Measurements from ENCODE around the gene NFAM1.

Gene NFAM1, protein sequence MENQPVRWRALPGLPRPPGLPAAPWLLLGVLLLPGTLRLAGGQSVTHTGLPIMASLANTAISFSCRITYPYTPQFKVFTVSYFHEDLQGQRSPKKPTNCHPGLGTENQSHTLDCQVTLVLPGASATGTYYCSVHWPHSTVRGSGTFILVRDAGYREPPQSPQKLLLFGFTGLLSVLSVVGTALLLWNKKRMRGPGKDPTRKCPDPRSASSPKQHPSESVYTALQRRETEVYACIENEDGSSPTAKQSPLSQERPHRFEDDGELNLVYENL

DNA sequence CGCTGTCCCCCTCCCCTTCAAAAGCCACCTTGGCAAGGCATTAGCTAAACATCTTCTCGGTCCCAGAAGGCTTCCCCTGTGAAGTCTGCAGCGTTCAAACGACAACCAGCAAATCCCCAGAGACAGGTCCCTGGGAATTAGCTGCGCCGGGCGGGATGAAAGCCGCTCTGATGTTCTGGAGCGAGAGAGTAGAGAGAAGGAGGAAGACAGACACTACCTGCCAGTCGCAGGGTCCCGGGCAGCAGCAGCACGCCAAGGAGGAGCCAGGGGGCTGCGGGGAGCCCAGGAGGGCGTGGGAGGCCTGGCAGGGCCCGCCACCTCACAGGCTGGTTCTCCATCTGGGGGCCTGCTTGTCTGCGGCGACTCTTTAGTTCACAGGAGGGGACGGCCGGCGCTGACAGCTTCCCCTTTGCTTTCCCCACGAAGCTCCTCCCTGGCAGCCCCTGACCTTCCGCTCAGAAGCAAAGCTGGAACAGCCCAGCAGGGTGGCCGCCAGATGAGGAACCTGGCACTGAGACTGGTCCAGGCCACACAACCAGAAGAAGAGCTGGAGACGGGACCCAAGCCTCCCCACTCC lies at the start of gene NFAM1:
TSS of gene NFAM1 (minus strand) at position 384 of the 577 bp plus-strand sequence. CDS start at position 338, 46 bp downstream.
- TF ChIP-seq, protein P1, sequence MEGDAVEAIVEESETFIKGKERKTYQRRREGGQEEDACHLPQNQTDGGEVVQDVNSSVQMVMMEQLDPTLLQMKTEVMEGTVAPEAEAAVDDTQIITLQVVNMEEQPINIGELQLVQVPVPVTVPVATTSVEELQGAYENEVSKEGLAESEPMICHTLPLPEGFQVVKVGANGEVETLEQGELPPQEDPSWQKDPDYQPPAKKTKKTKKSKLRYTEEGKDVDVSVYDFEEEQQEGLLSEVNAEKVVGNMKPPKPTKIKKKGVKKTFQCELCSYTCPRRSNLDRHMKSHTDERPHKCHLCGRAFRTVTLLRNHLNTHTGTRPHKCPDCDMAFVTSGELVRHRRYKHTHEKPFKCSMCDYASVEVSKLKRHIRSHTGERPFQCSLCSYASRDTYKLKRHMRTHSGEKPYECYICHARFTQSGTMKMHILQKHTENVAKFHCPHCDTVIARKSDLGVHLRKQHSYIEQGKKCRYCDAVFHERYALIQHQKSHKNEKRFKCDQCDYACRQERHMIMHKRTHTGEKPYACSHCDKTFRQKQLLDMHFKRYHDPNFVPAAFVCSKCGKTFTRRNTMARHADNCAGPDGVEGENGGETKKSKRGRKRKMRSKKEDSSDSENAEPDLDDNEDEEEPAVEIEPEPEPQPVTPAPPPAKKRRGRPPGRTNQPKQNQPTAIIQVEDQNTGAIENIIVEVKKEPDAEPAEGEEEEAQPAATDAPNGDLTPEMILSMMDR (IDR thresholded peaks at IDR 0.05; ENCODE audit: insufficient read depth, low read depth, low read length, missing control alignments): no peak
- H3K4me3 ChIP-seq (ENCODE audit: low read depth, low read length): no peak within 1 kb of the TSS
- no peak for DNase-seq (ENCODE audit: low read depth)

DNA sequence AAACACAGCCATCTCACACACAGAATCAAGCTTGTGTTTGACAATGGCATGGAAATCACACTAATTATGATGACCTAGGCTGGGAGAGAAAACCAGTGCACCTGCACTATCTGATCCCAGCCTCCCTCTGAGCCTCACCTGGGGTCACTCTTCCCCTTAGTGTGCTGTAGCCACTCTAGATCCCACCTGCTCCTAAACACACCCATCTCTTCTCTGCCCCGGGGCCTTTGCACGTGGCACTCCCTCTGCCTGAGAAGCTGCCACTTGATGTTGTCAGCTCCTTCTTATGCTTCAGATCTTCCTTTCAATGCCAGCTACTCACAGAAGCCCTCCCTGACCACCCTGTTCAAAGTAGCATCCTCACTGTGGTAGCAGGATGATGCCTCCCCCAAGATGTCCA lies 42.9 kb upstream of the NFAM1 start:
- DNase-seq (ENCODE audit: low read depth): no peak
- TF ChIP-seq, protein P1 (IDR thresholded peaks at IDR 0.05; ENCODE audit: insufficient read depth, low read depth, low read length, missing control alignments): no peak
- no peak overlapping the region for H3K4me3 ChIP-seq (ENCODE audit: low read depth, low read length)

DNA sequence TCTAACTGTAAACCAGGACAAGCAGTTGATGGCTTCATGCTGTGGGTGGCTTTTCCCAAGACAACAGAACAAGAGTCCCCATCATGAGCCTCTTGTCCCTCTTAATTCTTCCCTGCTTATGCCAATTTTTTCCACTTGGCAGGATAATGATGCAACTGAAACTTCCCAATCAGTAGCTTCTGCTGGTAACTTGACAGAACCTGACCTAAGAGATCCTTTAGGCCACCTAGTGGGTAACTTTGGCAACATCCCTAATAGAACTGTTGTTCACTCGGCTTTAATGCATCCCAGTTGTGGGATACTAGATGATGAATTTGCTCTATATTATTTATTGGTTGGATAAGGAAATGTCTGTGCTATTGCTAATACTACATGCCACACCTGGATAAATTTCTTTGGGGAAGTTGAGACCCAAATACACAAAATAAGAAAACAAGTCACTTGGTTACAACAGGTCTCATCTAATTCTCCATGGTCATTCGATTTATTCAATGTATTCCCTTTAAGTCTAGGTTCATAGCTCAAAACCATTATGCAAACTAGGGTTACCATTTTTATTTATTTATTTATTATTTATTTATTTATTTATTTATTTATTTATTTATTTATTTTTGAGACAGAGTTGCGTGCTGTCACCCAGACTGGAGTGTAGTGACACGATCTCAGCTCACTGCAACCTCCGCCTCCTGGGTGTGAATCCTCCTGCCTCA lies 41.4 kb upstream of the NFAM1 start:
- TF ChIP-seq, protein P1 (IDR thresholded peaks at IDR 0.05; ENCODE audit: insufficient read depth, low read depth, low read length, missing control alignments): peak; percentile 77
- H3K4me3 ChIP-seq (ENCODE audit: low read depth, low read length): no peak overlapping the region
- DNase-seq (ENCODE audit: low read depth): peak; percentile 63

DNA sequence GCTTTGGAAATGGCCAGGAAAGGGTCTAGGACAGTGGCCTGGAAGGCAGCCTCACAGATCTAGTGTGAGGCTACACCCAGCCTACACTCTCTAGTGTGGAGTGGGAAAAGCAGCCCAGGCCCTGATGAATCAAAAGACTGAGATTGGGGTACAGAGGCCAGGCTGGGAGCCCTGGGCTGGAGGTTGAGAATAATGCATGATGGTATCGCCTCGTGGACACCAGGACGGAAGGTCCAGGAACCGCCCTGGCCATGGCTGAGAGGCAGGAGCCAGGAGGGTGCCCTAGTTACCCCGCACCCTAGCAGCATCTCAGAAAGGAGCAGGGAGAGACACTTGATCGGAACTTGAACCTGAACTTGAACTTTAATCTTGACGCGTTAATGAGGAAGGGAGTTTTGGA lies 40.5 kb upstream of the NFAM1 start:
- no peak overlapping the region for H3K4me3 ChIP-seq (ENCODE audit: low read depth, low read length)
- no peak for DNase-seq (ENCODE audit: low read depth)
- TF ChIP-seq, protein P1 (IDR thresholded peaks at IDR 0.05; ENCODE audit: insufficient read depth, low read depth, low read length, missing control alignments): no peak

DNA sequence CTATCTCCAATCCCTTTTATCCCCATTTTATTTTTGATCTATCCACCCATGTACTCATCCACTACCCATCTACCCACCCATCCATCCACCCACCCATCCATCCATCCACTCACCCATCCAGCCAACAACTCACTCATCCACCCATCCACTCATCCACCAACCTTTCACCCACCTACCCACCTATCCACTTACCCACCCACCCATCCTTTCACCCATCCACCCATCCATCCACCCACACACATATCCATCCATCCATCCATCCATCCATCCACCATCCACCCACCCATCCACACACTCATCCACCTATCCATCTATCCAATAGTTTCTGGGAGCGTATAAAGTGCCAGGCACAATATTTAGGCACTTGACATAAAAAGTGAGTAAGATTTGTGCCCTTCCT lies 39.2 kb upstream of the NFAM1 start:
- TF ChIP-seq, protein P1 (IDR thresholded peaks at IDR 0.05; ENCODE audit: insufficient read depth, low read depth, low read length, missing control alignments): no peak

DNA sequence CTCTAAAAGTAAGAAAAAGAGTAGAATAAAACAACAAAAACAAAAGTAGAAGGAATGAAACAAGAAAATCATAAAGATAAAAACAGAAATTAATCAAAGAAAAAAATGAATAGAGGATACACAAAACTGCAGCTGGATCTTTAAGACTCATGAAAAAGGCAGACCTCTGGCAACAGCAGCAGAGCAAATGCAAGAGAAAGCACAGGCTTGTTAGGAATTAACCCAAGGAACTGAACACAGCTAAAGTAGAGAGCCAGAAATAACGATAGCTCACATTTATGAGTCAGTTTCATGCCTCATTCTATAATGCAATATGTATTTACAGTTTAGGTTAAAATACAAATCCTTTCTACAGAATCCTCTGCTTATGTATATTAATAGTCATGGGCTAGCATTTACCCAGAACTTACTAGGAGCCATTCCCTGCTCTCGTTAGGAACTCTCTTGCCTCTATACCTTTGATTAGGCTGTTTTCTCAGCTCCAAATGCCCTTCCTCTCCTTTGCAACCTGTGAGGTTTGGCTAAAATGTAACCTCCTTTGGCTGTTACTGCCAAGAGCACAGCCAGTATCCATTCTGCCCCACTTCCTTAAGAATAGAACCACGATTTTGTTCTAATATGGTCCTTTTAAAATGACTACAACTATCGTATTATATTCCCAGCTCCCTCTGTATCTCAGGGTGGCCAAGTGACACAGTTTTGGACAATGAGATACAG lies 38.3 kb upstream of the NFAM1 start:
- H3K4me3 ChIP-seq (ENCODE audit: low read depth, low read length): no peak overlapping the region
- TF ChIP-seq, protein P1 (IDR thresholded peaks at IDR 0.05; ENCODE audit: insufficient read depth, low read depth, low read length, missing control alignments): no peak
- DNase-seq (ENCODE audit: low read depth): no peak

More for the DNA sequence above, 39.2 kb upstream of the NFAM1 start:
- DNase-seq (ENCODE audit: low read depth): no peak
- no peak overlapping the region for H3K4me3 ChIP-seq (ENCODE audit: low read depth, low read length)
